Ovary (tissue), 3 donors: ENCODE results near the gene SPDYC.

Experiments
- CTCF ChIP-seq, 3 donors: fragments of 450-650 bp in 2 of 3; fragments of 200-600 bp in 1 of 3; IDR thresholded peaks; one replicate each; pipeline versions ENCODE4 v1.5.1 to v1.8.0; 2016 to 2022; ENCODE audit warnings: antibody characterized with exemption in 3 of 3, mild to moderate bottlenecking in 1 of 3
- POLR2A ChIP-seq: fragments of 450-650 bp; IDR thresholded peaks from one replicate; pipeline ENCODE4 v1.6.1; 2017; ENCODE audit warnings: antibody characterized with exemption, mild to moderate bottlenecking, moderate library complexity
- donor health status: DM: no; HTN: no; CAD: no.

DNA sequence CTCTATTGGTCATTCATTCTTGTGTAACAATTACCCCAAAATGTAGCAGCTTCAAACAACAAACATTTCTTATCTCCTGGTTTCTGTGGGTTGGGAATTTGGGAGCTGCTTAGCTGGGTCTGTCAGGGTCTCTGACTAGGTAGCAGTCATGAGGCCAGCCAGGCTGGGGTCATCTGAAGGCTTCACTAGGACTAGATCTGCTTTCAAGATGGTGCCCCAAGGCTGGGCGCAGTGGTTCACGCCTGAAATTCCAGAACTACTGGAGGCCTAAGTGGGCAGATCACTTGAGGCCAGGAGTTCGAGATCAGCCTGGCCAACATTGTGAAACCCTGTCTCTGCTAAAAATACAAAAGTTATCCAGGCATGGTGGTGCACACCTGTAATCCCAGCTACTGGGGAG, 13.1 kb upstream of the SPDYC start:
- TF ChIP-seq POLR2A (no peak), CTCF (IDR thresholded peaks at IDR 0.05) (no peak)
